HG03469 (cell line): ENCODE data around the gene GAS2L1.
A peak's percentile ranks its signal among the peaks of the same experiment; 100 is the strongest.

Experiments used
- ATAC-seq: cut with Tn5 transposase; IDR thresholded peaks from one replicate; pipeline ENCODE4 v1.9.1; 2021; ENCODE audit warnings: mild to moderate bottlenecking, moderate library complexity, moderate number of reproducible peaks; ENCODE audit not compliant: unreplicated experiment

The GAS2L1 gene

DNA sequence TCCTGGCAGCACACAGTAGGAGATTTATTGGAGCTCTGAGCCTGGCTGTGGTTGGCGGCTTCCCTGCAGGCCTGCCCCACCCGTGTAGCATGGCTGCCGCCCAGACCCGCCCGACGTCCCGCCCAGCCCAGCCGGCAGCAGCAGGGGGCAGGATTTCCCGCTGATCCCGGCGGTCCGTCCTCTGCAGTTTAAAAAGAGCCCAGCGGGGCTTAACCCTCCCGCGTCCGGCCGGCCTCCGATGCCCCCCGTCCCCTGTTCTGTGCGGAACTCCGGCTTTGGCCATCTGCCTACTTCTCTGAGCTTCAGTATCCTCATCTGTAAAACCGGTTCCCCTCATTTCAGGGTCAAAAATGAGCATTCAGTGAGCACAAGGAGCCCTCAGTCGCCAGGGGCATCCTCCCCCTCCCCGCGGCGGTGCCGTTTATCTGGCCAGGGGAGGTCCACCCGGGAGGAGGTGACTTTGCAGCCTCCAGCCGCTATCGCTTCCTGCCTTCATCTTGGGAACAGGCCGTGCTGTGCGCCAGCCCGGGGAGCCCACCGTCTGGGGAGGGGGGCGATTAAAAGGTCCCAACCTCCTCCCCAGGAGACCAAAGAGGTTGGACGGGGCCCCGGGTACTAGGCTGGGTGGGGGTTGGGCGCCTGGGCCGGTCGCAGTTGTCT lies at the start of gene GAS2L1:
Gene GAS2L1, plus strand, starts transcription at position 476 of the 660 bp plus-strand sequence. CDS start 1,456 bp downstream, outside the sequence.
- ATAC-seq = no peak

GRCh38 chr22:29257751-29258181 lies 48.7 kb upstream of the GAS2L1 start:
- no peak for ATAC-seq

DNA sequence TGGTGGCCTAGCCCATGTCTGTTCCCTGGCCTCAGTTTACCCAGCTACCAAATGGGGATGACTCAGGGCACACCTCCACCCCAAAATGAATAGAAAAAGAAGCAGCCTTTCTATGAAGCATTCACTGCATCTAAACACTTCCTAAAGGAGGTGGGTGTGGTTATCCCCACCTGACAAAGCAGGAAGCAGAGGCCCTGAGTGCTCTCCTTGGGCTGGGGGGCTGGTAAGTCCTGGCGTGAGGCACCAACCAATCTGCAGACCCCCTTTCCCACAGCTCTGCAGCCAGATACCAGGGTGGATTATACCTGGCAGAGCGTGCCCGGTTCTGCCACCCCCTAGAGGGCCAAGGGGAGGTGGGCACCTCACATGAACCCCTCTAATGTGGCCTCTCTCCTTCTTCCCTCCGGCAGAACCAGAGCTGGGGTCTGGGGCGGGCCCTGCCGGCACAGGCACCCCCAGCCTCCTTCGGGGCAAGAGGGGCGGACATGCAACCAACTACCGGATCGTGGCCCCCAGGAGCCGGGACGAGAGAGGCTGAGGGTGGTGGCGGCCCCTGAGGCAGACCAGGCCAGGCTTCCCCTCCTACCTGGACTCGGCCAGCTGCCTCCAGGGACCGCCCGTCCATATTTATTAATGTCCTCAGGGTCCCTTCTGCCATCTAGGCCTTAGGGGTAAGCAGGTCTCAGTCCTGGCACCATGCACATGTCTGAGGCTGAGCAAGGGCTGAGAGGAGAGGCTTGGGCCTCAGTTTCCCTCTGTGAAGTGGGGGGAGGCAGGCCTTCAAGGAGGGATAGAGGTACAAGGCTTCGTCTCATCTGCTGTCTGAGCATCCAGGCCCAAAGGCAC lies 47.8 kb upstream of the GAS2L1 start:
- ATAC-seq = no peak

DNA sequence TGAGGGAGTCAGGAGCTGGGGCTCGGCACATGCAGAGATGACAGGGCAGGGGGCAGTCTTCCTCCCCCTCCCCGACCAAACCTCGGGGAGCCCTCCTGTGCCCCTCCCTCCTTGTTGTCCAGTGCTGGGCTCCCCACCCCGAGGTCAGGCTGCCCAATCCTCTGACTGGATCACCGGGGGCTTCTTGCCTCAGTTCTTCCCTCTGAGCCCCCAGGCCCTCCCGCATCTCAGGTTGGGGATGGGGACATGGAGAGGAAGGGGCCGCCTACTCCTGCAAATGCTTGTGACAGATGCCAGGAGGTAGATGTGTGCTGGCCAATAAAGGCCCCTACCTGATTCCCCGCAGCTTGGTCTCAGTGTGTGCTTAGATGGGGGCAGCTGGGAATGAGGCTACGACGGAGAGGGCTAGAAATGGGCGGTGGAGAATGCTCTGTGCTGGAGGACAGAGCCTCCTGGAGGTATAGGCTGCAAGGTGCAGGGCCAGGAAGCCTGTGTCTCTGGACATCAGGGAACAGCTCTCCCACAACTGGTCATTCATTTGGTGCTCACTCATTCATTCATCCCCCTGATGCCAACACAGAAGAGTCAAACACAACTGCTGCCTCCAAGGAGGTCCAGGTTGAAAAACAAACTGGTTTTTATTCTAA lies 47.1 kb upstream of the GAS2L1 start:
- no peak for ATAC-seq

GRCh38 chr22:29260031-29260560 lies 46.4 kb upstream of the GAS2L1 start:
- no peak for ATAC-seq

- no peak for ATAC-seq
Observed at GRCh38 chr22:29260601-29261315, 45.7 kb upstream of the GAS2L1 start.

DNA sequence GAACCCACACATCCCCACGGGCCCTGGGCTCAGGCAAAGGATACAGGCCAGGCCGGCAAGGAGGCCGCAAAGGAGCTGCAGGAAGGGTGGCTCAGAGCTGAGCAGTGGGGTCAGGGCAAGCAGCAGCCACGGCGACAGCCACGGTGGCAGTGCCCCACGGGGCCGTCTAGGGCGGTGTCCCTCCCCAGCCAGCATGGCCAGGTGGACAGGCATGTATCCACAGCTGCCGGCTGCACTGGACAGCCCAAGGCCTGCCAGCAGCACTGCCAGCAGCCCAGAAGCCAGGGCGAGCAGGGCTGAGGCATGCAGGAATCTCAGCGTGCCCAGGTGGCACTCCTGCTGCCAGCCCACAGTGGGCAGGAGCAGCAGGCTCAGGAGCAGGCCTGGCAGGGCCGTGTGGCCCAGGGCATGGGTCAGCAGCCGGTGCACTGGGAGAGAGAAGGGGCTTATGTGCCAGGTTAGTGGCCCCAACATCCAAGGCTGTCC lies 42.6 kb upstream of the GAS2L1 start:
- no peak for ATAC-seq

- no peak for ATAC-seq
Observed at GRCh38 chr22:29265305-29265704, 41.1 kb upstream of the GAS2L1 start.

DNA sequence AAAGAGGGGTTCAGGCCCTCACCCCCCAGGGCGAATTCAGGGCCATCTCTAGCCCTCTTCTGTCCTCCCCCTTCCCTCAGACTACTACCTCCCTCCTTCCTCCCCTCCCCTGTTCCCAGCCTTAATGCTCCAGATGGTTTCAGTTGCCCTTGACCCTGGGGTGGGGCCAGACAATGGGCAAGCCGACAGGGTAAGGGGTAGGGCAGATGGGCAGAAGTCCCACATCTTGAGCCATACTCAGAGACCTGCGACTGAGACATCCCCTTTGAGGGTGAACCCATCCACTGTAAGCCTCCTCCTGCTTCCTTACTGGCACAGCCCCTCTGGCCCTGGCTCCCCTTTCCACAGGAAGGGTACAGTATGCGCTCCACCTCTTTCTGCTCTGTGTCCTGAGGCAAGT lies 40.5 kb upstream of the GAS2L1 start:
- no peak for ATAC-seq

- no peak for ATAC-seq
Observed at GRCh38 chr22:29266564-29267461, 39.6 kb upstream of the GAS2L1 start.

- peak; percentile 8 for ATAC-seq
Observed at GRCh38 chr22:29267462-29267857, 39.0 kb upstream of the GAS2L1 start.

- ATAC-seq = peak; percentile 52
Observed at GRCh38 chr22:29267858-29268510, 38.5 kb upstream of the GAS2L1 start, which contains the start of the genes EWSR1 and RHBDD3. Gene EWSR1 (plus strand): TSS chr22:29268268. CDS start chr22:29268337, 69 bp downstream. Gene RHBDD3 (minus strand): TSS chr22:29267981. CDS start chr22:29265626, 2,355 bp downstream.

DNA sequence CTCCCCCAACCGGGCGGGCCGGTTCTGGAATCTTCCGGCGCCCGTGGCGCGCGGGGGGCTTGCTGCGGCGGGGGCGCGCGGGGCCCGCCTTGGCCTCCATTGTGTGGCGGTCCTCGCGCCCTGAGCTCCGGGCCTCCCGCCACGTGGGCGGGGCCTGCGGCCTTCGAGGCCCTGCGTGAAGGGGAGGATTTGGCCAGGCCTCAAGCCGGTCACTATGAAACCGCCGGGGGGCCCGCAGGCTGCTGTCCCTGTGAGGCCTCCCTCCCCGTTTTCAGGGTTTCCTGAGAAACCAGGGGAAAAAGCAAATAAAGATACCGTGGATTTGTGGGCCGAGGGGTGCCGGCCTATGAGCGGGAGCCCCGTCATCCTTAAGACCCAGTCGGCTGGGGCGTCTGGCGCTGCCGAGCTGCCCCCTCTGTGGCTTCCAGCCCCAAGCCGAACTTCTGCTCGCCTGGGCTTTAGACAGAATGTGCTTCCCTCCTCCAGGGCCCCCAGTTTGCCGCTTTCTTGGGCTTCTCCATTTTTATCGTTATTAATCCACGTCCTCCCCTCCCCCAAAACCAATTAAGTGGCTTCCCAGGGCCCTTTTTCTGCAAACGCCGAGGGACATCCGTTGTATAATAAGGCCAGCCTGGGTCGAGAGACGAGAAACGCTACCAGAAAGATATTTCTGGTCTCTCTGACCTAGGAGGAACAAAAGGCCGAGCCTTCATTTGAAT lies 37.8 kb upstream of the GAS2L1 start:
- ATAC-seq = peak; percentile 13

GRCh38 chr22:29269230-29269604 lies 37.2 kb upstream of the GAS2L1 start:
- no peak for ATAC-seq

DNA sequence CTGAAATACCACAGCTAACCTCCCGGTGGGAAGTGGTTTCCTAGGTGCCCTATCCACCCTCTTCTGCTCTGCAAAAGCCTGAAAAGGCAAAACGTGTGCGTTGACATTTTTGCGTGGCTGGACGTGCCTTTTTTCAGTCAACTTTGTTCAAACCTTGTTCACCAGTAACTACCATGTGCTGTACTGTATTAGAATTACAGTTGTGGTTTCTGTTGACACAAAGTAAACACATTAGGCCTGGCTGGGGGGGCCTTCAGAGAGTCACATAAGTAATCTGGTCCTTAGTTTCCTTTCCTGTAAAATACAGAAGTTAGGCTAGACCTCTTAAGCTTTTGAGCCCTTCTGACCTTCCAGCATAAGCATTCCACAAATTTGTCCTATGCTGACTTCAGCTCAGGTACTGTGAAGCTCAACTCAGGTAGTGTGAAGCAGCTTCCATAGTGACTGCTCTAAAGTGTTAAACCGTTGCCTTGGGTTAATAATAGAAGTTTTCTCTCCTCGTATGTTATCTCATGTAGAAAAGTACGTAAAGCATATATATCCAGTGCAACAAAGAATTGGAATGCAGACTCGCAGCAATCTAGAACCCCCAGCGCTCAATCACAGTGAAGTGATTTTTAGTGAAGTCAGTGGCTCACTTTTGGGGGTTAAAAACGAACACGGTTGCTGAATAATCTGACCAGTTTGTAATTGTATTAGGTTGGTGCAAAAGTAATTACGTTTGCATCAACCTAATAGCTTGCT lies 36.5 kb upstream of the GAS2L1 start:
- no peak for ATAC-seq

DNA sequence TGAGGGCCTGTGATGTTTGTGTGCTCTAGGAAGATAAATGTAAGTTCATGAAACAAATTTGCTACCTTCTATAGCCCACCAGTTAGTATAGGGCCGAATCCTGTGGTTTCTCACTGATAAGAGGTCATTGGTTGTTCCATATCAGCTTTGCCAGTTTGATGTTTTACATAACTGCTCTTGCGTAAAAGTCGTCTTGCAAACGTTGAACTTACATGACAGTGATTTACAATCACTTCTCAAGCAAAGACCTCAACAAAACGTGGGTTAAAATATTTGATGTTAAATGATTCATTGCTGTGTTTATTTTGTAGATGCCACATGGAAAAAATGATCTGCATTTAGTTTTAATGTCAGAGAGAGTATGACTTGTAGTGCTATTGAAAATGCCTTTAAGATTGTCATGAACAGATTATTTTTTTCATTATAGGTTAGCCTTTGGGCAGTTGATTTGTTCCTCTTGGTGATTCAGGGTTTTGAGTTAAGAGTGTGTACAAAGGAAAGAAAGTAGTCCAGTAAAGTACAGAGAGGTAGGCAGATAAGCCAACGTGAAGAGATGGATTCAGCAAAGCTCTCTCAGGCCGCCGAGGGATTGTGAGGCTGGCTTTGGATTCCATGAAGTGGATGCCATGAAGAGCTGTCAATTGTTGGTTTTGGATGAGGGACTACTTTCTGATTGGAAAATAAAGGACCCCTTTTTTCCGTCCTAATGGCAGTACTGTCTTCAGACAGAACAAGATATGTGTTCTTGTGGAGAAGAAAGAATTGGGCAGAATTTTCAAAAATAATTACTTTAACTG lies 35.8 kb upstream of the GAS2L1 start:
- no peak for ATAC-seq

GRCh38 chr22:29272624-29273023 lies 33.8 kb upstream of the GAS2L1 start:
- ATAC-seq = no peak
